Mesenchymal stem cell (in vitro differentiated cells and primary cell): ENCODE measurements around the gene SNED1.

Source experiments
- DNase-seq: peaks from one replicate; pipeline ENCODE4 v3.0.0-alpha.2; 2013
- H2AFZ ChIP-seq: one replicate; pipeline ENCODE4 v1.6.1; 2013; ENCODE audit warnings: low read depth, mild to moderate bottlenecking, control low read depth, inconsistent platforms, low read length, moderate library complexity
- H2AK5ac ChIP-seq: 2 replicates; pipeline ENCODE4 v1.6.1; 2013; ENCODE audit warnings: low read length, moderate library complexity, mild to moderate bottlenecking, inconsistent platforms; ENCODE audit not compliant: severe bottlenecking
- H2BK120ac ChIP-seq: one replicate; pipeline ENCODE4 v1.6.1; 2013; ENCODE audit warnings: low read depth, mild to moderate bottlenecking, inconsistent platforms, low read length, moderate library complexity
- H2BK12ac ChIP-seq, 2 experiments: one replicate each; pipeline ENCODE4 v1.6.1; 2013; ENCODE audit warnings: inconsistent platforms in 2 of 2, low read length in 2 of 2, mild to moderate bottlenecking in 2 of 2, moderate library complexity in 2 of 2, control low read depth in 1 of 2
- H2BK15ac ChIP-seq: one replicate; pipeline ENCODE4 v1.6.1; 2013; ENCODE audit warnings: mild to moderate bottlenecking, low read depth, inconsistent platforms; ENCODE audit not compliant: poor library complexity, severe bottlenecking
- H2BK5ac ChIP-seq: 2 replicates; pipeline ENCODE4 v1.6.1; 2013; ENCODE audit warnings: low read depth, mild to moderate bottlenecking, low read length, control low read depth, inconsistent platforms; ENCODE audit not compliant: poor library complexity, severe bottlenecking
- H3K14ac ChIP-seq, 2 experiments: one replicate each; pipeline ENCODE4 v1.6.1; 2013; ENCODE audit warnings: inconsistent platforms in 2 of 2, low read length in 2 of 2, control low read depth in 1 of 2, mild to moderate bottlenecking in 1 of 2, moderate library complexity in 1 of 2
- H3K18ac ChIP-seq, 2 experiments: one replicate each; pipeline ENCODE4 v1.6.1; 2013; ENCODE audit warnings: inconsistent platforms in 2 of 2, low read length in 2 of 2, control low read depth in 1 of 2, low read depth in 1 of 2, mild to moderate bottlenecking in 1 of 2
- H3K23ac ChIP-seq, 2 experiments: one replicate each; pipeline ENCODE4 v1.6.1; 2013; ENCODE audit warnings: inconsistent platforms in 2 of 2, low read length in 2 of 2, mild to moderate bottlenecking in 2 of 2, moderate library complexity in 2 of 2, control low read depth in 1 of 2
- H3K27ac ChIP-seq: 2 replicates; pipeline ENCODE4 v1.5.1; 2013; ENCODE audit warnings: mild to moderate bottlenecking, moderate library complexity, low read length, control low read depth, inconsistent platforms; ENCODE audit not compliant: poor library complexity, severe bottlenecking
- H3K27me3 ChIP-seq, 2 experiments: 2 replicates each; pipeline versions ENCODE4 v1.6.1 to v1.7.0; 2013; ENCODE audit warnings: low read length in 2 of 2, mild to moderate bottlenecking in 2 of 2, moderate library complexity in 2 of 2, control low read depth in 1 of 2, inconsistent platforms in 1 of 2; ENCODE audit not compliant: control insufficient read depth in 1 of 2, insufficient read depth in 1 of 2
- H3K36me3 ChIP-seq, 2 experiments: 2 replicates each; pipeline versions ENCODE4 v1.6.1 to v1.7.0; 2013; ENCODE audit warnings: low read length in 2 of 2, control low read depth in 1 of 2, inconsistent platforms in 1 of 2, low read depth in 1 of 2, mild to moderate bottlenecking in 1 of 2; ENCODE audit not compliant: insufficient read depth in 2 of 2, control insufficient read depth in 1 of 2
- H3K4ac ChIP-seq, 2 experiments: one replicate each; pipeline ENCODE4 v1.6.1; 2013; ENCODE audit warnings: inconsistent platforms in 2 of 2, low read length in 2 of 2, mild to moderate bottlenecking in 2 of 2, moderate library complexity in 2 of 2, control low read depth in 1 of 2, low read depth in 1 of 2
- H3K4me1 ChIP-seq: 2 replicates; pipeline ENCODE4 v1.6.1; 2013; ENCODE audit warnings: low read depth, low read length, control low read depth; ENCODE audit not compliant: control insufficient read depth, insufficient read depth
- H3K4me2 ChIP-seq: 2 replicates; pipeline ENCODE4 v1.6.1; 2013; ENCODE audit warnings: low read length, mild to moderate bottlenecking, inconsistent platforms; ENCODE audit not compliant: poor library complexity, severe bottlenecking
- H3K4me3 ChIP-seq, 2 experiments: 2 replicates each; pipeline versions ENCODE4 v1.5.1 to v1.7.0; 2013; ENCODE audit warnings: low read length in 2 of 2, mild to moderate bottlenecking in 2 of 2, control low read depth in 1 of 2, low read depth in 1 of 2; ENCODE audit not compliant: insufficient read depth in 1 of 2
- H3K79me1 ChIP-seq: replicated peaks from 2 replicates; pipeline ENCODE4 v1.6.1; 2013; ENCODE audit warnings: mild to moderate bottlenecking, control low read depth, low read length, inconsistent platforms; ENCODE audit not compliant: poor library complexity, severe bottlenecking
- H3K9ac ChIP-seq: 2 replicates; pipeline ENCODE4 v1.7.0; 2013; ENCODE audit warnings: mild to moderate bottlenecking, low read length, moderate library complexity
- H3K9me3 ChIP-seq: 2 replicates; pipeline ENCODE4 v1.7.0; 2013; ENCODE audit warnings: mild to moderate bottlenecking, low read length; ENCODE audit not compliant: control insufficient read depth
- H4K8ac ChIP-seq: one replicate; pipeline ENCODE4 v1.6.1; 2013; ENCODE audit warnings: inconsistent platforms, mild to moderate bottlenecking, low read length, moderate library complexity
- H4K91ac ChIP-seq: one replicate; pipeline ENCODE4 v1.6.1; 2013; ENCODE audit warnings: mild to moderate bottlenecking, low read length, inconsistent platforms
- WGBS: methylation state at CpG from one replicate; pipeline ENCODE4 v1.1.7; 2013; ENCODE audit warnings: mixed read lengths; 5-methylcytosine and 5-hydroxymethylcytosine counted together

SNED1 gene

GRCh38 chr2:241139531-241140444 lies 141.4 kb downstream of the SNED1 start:
- Histone ChIP-seq H3K4me2 (no peak overlapping the region), H4K8ac (no peak overlapping the region), H2BK120ac (no peak overlapping the region), H3K23ac (no peak overlapping the region), H3K36me3 (peaks cover 22 to 31% of the 10 kb centered on the region in 2 experiments), H3K18ac (no peak overlapping the region), H2BK5ac (no peak overlapping the region), H2AK5ac (no peak overlapping the region), H3K27me3 (no peaks in the 10 kb centered on the region), H3K14ac (no peak overlapping the region), H2BK15ac (no peak overlapping the region), H2AFZ (no peak overlapping the region), H3K9ac (no peak overlapping the region), H3K27ac (no peak overlapping the region), H2BK12ac (no peak overlapping the region), H3K4me1 (no peaks in the 10 kb centered on the region), H3K79me1 (peaks cover 7% of the 10 kb centered on the region), H3K9me3 (no peaks in the 10 kb centered on the region), H4K91ac (no peak overlapping the region), H3K4ac (no peak overlapping the region), H3K4me3 (no peak overlapping the region)
- DNase-seq: no peak
- 95% methylated on average over 24 of the region's 24 CpGs for WGBS

GRCh38 chr2:241140445-241140840 lies 142.0 kb downstream of the SNED1 start:
- no peak overlapping the region for H2AFZ ChIP-seq
- no peaks in the 10 kb centered on the region for H3K9me3 ChIP-seq
- no peak overlapping the region for H3K14ac ChIP-seq
- H2AK5ac ChIP-seq: no peak overlapping the region
- H3K4me2 ChIP-seq: no peak overlapping the region
- no peaks in the 10 kb centered on the region for H3K4me1 ChIP-seq
- no peak overlapping the region for H2BK15ac ChIP-seq
- no peak overlapping the region for H3K4ac ChIP-seq
- no peak overlapping the region for H3K4me3 ChIP-seq
- H2BK120ac ChIP-seq: no peak overlapping the region
- H3K27ac ChIP-seq: no peak overlapping the region
- no peak overlapping the region for H3K9ac ChIP-seq
- H4K91ac ChIP-seq: no peak overlapping the region
- WGBS: 96% methylated on average over 10 of the region's 10 CpGs
- H3K27me3 ChIP-seq: no peaks in the 10 kb centered on the region
- DNase-seq: no peak
- H3K18ac ChIP-seq: no peak overlapping the region
- H3K23ac ChIP-seq: no peak overlapping the region
- H2BK12ac ChIP-seq: no peak overlapping the region
- H4K8ac ChIP-seq: no peak overlapping the region
- H3K36me3 ChIP-seq: peaks cover 20 to 28% of the 10 kb centered on the region in 2 experiments
- no peak overlapping the region for H2BK5ac ChIP-seq
- H3K79me1 ChIP-seq: peaks cover 7% of the 10 kb centered on the region

GRCh38 chr2:241141214-241141770 lies 142.9 kb downstream of the SNED1 start:
- no peaks in the 10 kb centered on the region for H3K4me1 ChIP-seq
- no peak for DNase-seq
- no peak overlapping the region for H2BK15ac ChIP-seq
- H3K36me3 ChIP-seq: peaks cover 17 to 24% of the 10 kb centered on the region in 2 experiments
- H3K4me2 ChIP-seq: no peak overlapping the region
- no peak overlapping the region for H2AFZ ChIP-seq
- H4K91ac ChIP-seq: no peak overlapping the region
- no peak overlapping the region for H2AK5ac ChIP-seq
- no peak overlapping the region for H3K4me3 ChIP-seq
- no peaks in the 10 kb centered on the region for H3K27me3 ChIP-seq
- WGBS: 95% methylated on average over 14 of the region's 14 CpGs
- H3K18ac ChIP-seq: no peak overlapping the region
- no peak overlapping the region for H4K8ac ChIP-seq
- no peak overlapping the region for H2BK12ac ChIP-seq
- H3K4ac ChIP-seq: no peak overlapping the region
- H3K23ac ChIP-seq: no peak overlapping the region
- H2BK5ac ChIP-seq: no peak overlapping the region
- H3K9me3 ChIP-seq: no peaks in the 10 kb centered on the region
- H3K14ac ChIP-seq: no peak overlapping the region
- no peak overlapping the region for H2BK120ac ChIP-seq
- no peak overlapping the region for H3K27ac ChIP-seq
- H3K79me1 ChIP-seq: peaks cover 7% of the 10 kb centered on the region
- no peak overlapping the region for H3K9ac ChIP-seq

DNA sequence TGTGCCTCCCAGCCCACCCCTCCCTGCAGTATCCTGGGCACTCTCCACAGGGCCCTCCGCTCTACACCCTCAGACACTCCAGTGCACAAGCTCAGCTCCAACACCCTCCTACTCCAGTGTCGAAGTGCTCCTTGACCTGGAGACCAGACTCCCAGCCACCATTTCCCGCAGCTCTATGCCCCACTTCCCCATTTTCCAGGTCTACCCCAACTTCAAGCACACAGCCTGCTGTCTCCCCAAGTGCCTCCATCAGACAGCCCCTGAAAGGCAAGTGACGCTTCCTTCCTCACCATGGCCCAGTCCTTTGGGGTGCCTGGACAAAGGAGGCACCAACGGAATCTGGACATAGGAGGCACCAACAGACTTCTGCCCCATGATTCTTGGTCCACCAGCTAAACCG lies 143.6 kb downstream of the SNED1 start:
- peaks cover 9% of the 10 kb centered on the region for H3K79me1 ChIP-seq
- H3K27ac ChIP-seq: no peak overlapping the region
- no peak overlapping the region for H2BK120ac ChIP-seq
- H3K27me3 ChIP-seq: no peaks in the 10 kb centered on the region
- H3K4me1 ChIP-seq: no peaks in the 10 kb centered on the region
- H3K9me3 ChIP-seq: no peaks in the 10 kb centered on the region
- H3K4ac ChIP-seq: no peak overlapping the region
- no peak overlapping the region for H3K4me2 ChIP-seq
- no peak overlapping the region for H4K8ac ChIP-seq
- DNase-seq: no peak
- no peak overlapping the region for H2AK5ac ChIP-seq
- H2BK12ac ChIP-seq: no peak overlapping the region
- no peak overlapping the region for H3K23ac ChIP-seq
- H3K4me3 ChIP-seq: no peak overlapping the region
- 96% methylated on average over 6 of the region's 6 CpGs for WGBS
- H3K14ac ChIP-seq: no peak overlapping the region
- H4K91ac ChIP-seq: no peak overlapping the region
- H3K9ac ChIP-seq: no peak overlapping the region
- H2AFZ ChIP-seq: no peak overlapping the region
- no peak overlapping the region for H2BK15ac ChIP-seq
- H3K36me3 ChIP-seq: peaks cover 13 to 19% of the 10 kb centered on the region in 2 experiments
- H3K18ac ChIP-seq: no peak overlapping the region
- H2BK5ac ChIP-seq: no peak overlapping the region
